OCI-LY7 (cell line): ENCODE measurements around the gene ZNF141. TPM values are rescaled to one million over a fixed set of nuclear protein-coding genes. Genes with fewer than 3 reads are reported as not detected.

Experiments
- Bru-seq: library from RNA; stranded (reverse); fragments of 400-500 nt; gene quantifications from one replicate; lab custom pipeline; 2021; lab: Mats Ljungman, UMichigan
- BruChase-seq, 2 experiments: library from RNA; stranded (reverse); fragments of 400-500 nt; gene quantifications; one replicate each; lab custom pipeline; 2021; lab: Mats Ljungman, UMichigan
- BruUV-seq: library from RNA; stranded (reverse); fragments of 400-500 nt; replicated peaks from 2 replicates; lab custom pipeline; 2021; lab: Mats Ljungman, UMichigan
- CTCF ChIA-PET: fragments of 300-600 bp; sonication (Branson Sonifier 250); formaldehyde crosslinking; loops from one replicate; lab custom pipeline; 2022; ENCODE audit warnings: antibody characterized with exemption; ENCODE audit not compliant: unreplicated experiment; lab: Charles Lee
- POLR2A ChIA-PET: fragments of 300-600 bp; sonication (Branson Sonifier 250); formaldehyde crosslinking; loops from one replicate; lab custom pipeline; 2022; ENCODE audit warnings: antibody characterized with exemption; lab: Charles Lee
- DNase-seq: peaks from one replicate; pipeline ENCODE4 v3.0.0-alpha.2; 2015; ENCODE audit warnings: low spot score
- H2AFZ ChIP-seq: fragments of 200-600 bp; sonication (generic), shearing (Covaris generic); 2 replicates; pipeline ENCODE4 v1.6.1; 2014; ENCODE audit warnings: mild to moderate bottlenecking, antibody characterized with exemption, low read length, moderate library complexity
- H3K27ac ChIP-seq: fragments of 200-600 bp; sonication (generic); 2 replicates; pipeline ENCODE4 v1.5.1; 2014; ENCODE audit warnings: mixed run types, low read depth, mild to moderate bottlenecking, moderate library complexity, low read length, inconsistent platforms; ENCODE audit not compliant: poor library complexity, severe bottlenecking
- H3K36me3 ChIP-seq: fragments of 200-600 bp; sonication (generic); 2 replicates; pipeline ENCODE4 v1.6.1; 2014; ENCODE audit warnings: mild to moderate bottlenecking, antibody characterized with exemption, low read length, moderate library complexity, mixed read lengths; ENCODE audit not compliant: insufficient read depth
- H3K4me1 ChIP-seq: fragments of 200-600 bp; sonication (generic); 2 replicates; pipeline ENCODE4 v1.5.1; 2014; ENCODE audit warnings: mild to moderate bottlenecking, low read length; ENCODE audit not compliant: insufficient read depth, poor library complexity, severe bottlenecking
- H3K4me2 ChIP-seq: fragments of 200-600 bp; sonication (generic); 2 replicates; pipeline ENCODE4 v1.6.1; 2014; ENCODE audit warnings: mild to moderate bottlenecking, low read length
- H3K4me3 ChIP-seq: fragments of 200-600 bp; sonication (generic); 2 replicates; pipeline ENCODE4 v1.5.1; 2014; ENCODE audit warnings: mild to moderate bottlenecking, low read depth, low read length; ENCODE audit not compliant: poor library complexity, severe bottlenecking
- H3K79me2 ChIP-seq: fragments of 200-600 bp; sonication (generic); 2 replicates; pipeline ENCODE4 v1.6.1; 2016; ENCODE audit warnings: low read depth, mild to moderate bottlenecking, low read length, moderate library complexity, mixed read lengths; ENCODE audit not compliant: insufficient read depth
- H3K9me2 ChIP-seq: fragments of 200-600 bp; sonication (generic); 2 replicates; pipeline ENCODE4 v1.6.1; 2016; ENCODE audit warnings: mild to moderate bottlenecking, low read length, mixed read lengths; ENCODE audit not compliant: insufficient read depth
- H3K9me3 ChIP-seq: fragments of 200-600 bp; sonication (generic); 2 replicates; pipeline ENCODE4 v1.6.1; 2014; ENCODE audit warnings: mild to moderate bottlenecking, mixed run types, low read length, mixed read lengths
- H4K20me1 ChIP-seq: fragments of 200-600 bp; sonication (generic); 2 replicates; pipeline ENCODE4 v1.6.1; 2014; ENCODE audit warnings: mild to moderate bottlenecking, antibody characterized with exemption, low read length, moderate library complexity, mixed read lengths; ENCODE audit not compliant: insufficient read depth
- CTCF ChIP-seq: fragments of 200-600 bp; sonication (generic); conservative IDR thresholded peaks from 2 replicates; pipeline ENCODE4 v1.5.1; 2014; ENCODE audit warnings: mild to moderate bottlenecking, antibody characterized with exemption, low read length, moderate library complexity, mixed read lengths
- EZH2phosphoT487 ChIP-seq: fragments of 200-600 bp; sonication (generic); IDR thresholded peaks from 2 replicates; pipeline ENCODE4 v1.6.1; 2018; ENCODE audit warnings: low read depth, borderline replicate concordance, mild to moderate bottlenecking, mixed run types, antibody characterized with exemption, low read length, moderate library complexity, mixed read lengths
- intact Hi-C: fragments of 100-400 bp; cut with micrococcal nuclease; formaldehyde crosslinking; loops from one replicate; pipeline ENCODE4 v1.10.0; 2022; ENCODE audit not compliant: unreplicated experiment
- long read RNA-seq: library from polyadenylated mRNA; stranded (forward); transcript quantifications from one replicate; pipeline ENCODE4 v2.0.0, GENCODE V29; 2022
- total RNA-seq, 2 experiments: library from RNA; depleted of rRNA in 1 of 2; stranded (reverse); fragments of >200 nt in 1 of 2; shearing (Covaris generic) in 1 of 2; gene quantifications; 2 replicates each; pipeline ENCODE4 v1.2.3, GENCODE V29; 2014 to 2022

Gene ZNF141
- 26.9 and 27.9 TPM in 2 replicates for total RNA-seq (2014; rRNA removed; shearing (Covaris generic))
- 19.8 and 26.9 TPM in 2 replicates for total RNA-seq (2022)
- Bru-seq, nascent RNA, result percentile 70 among the genes with signal in this experiment
- BruChase-seq, experiment 1, labeled RNA remaining after a 6-hour chase, result percentile 69 among the genes with signal in this experiment
- percentile 84 among the genes with signal in this experiment for BruChase-seq, experiment 2, labeled RNA remaining after a 2-hour chase
- long read RNA-seq, partial matches to known transcripts, result 1 of 5 reads
- long read RNA-seq, other reads (novel, unspliced or antisense), result 0 of 5 reads

- Histone ChIP-seq H3K27ac (peak within 1 kb of the TSS; percentile 28), H3K4me1 (peaks cover 4% of the 10 kb centered on the region), H3K36me3 (peaks cover 38% of the 10 kb centered on the region), H3K4me3 (peak within 1 kb of the TSS; percentile 89), H3K9me2 (no peaks in the 10 kb centered on the region), H3K4me2 (peak within 1 kb of the TSS; percentile 69), H3K9me3 (peaks cover 23% of the 10 kb centered on the region; the same call in 1 of the 2 replicates), H2AFZ (peak within 1 kb of the TSS; percentile 85), H3K79me2 (peaks cover 42% of the 10 kb centered on the region; the same call in 1 of the 2 replicates), H4K20me1 (no peaks in the 10 kb centered on the region)
- CTCF ChIA-PET, result no interaction called here
- BruUV-seq, result no TSS peak
- peak; percentile 91 for DNase-seq
- intact Hi-C loops, result no loop called here
- no peak for TF ChIP-seq CTCF
- no peak for TF ChIP-seq EZH2phosphoT487
- POLR2A ChIA-PET, result no interaction called here
Measured at GRCh38 chr4:337143-337931, at the start of gene ZNF141. Gene ZNF141, plus strand, starts transcription at chr4:337814. Its CDS starts 170 bp downstream, at chr4:337984.

- no peaks in the 10 kb centered on the region for H3K79me2 ChIP-seq
- H3K27ac ChIP-seq, result no peak overlapping the region
- peaks cover 17% of the 10 kb centered on the region for H3K9me3 ChIP-seq
- H3K36me3 ChIP-seq, result no peaks in the 10 kb centered on the region
- intact Hi-C loops, result no loop called here
- TF ChIP-seq EZH2phosphoT487, result no peak
- no peak for TF ChIP-seq CTCF
- DNase-seq, result no peak
- BruUV-seq, result no TSS peak
- CTCF ChIA-PET, result no interaction called here
- no peaks in the 10 kb centered on the region for H3K4me1 ChIP-seq
- no peak overlapping the region for H3K4me2 ChIP-seq
- POLR2A ChIA-PET, result no interaction called here
- no peak overlapping the region for H2AFZ ChIP-seq
- no peaks in the 10 kb centered on the region for H4K20me1 ChIP-seq
- no peaks in the 10 kb centered on the region for H3K9me2 ChIP-seq
- H3K4me3 ChIP-seq, result no peak overlapping the region
Measured at GRCh38 chr4:288891-289290, 48.7 kb upstream of the ZNF141 start.
